Right lobe of liver (tissue), 4 donors: ENCODE data around the gene PAPLN.

Experiments used
- CTCF ChIP-seq, 4 donors: fragments of 200-600 bp in 3 of 4; fragments of 450-650 bp in 1 of 4; IDR thresholded peaks; one replicate each; pipeline versions ENCODE4 v1.5.1 to v1.8.0; 2016 to 2022; ENCODE audit warnings: antibody characterized with exemption in 4 of 4, mild to moderate bottlenecking in 2 of 4
- POLR2A ChIP-seq: fragments of 450-650 bp; IDR thresholded peaks from one replicate; pipeline ENCODE4 v1.6.1; 2017; ENCODE audit warnings: antibody characterized with exemption, mild to moderate bottlenecking
- donor health status: DM: no; HTN: no; CAD: no.
- donor health status: DM: no; HTN: no; CAD: no.
- donor health status: DM: no; HTN: yes; CAD: no.

GRCh38 chr14:73217411-73217810 lies 19.9 kb upstream of the PAPLN start:
- TF ChIP-seq CTCF (IDR thresholded peaks at IDR 0.05) (no peak), POLR2A (no peak)
